GM21619 (cell line): ENCODE data around the gene KDM1A.

Source experiments
- ATAC-seq: cut with Tn5 transposase; IDR thresholded peaks from one replicate; pipeline ENCODE4 v1.9.1; 2021; ENCODE audit not compliant: unreplicated experiment

Gene KDM1A

GRCh38 chr1:23129846-23130245, 110.6 kb downstream of the KDM1A start:
- ATAC-seq: no peak

GRCh38 chr1:23132033-23132432, 112.8 kb downstream of the KDM1A start:
- no peak for ATAC-seq
